Prostate gland (tissue), 2 donors: ENCODE measurements around the gene MLLT6. TPM values are rescaled to one million over a fixed set of nuclear protein-coding genes. Genes with fewer than 3 reads are reported as not detected.

ENCODE experiments used
- DNase-seq: peaks from one replicate; pipeline ENCODE4 v3.0.0-alpha.2; 2019; ENCODE audit warnings: low spot score
- H3K27ac ChIP-seq, 2 donors: fragments of 200-600 bp; sonication (generic); 2 replicates each; pipeline ENCODE4 v1.5.1; 2017 to 2019
- H3K27me3 ChIP-seq: fragments of 200-600 bp; sonication (generic); replicated peaks from 2 replicates; pipeline ENCODE4 v1.5.1; 2019; ENCODE audit not compliant: insufficient read depth
- H3K36me3 ChIP-seq, 2 donors: fragments of 200-600 bp; sonication (generic); 1 replicate in 1 of 2; 2 replicates in 1 of 2; pipeline versions ENCODE4 v1.5.1 to v1.8.1; 2017 to 2019
- H3K4me1 ChIP-seq: fragments of 200-600 bp; sonication (generic); replicated peaks from 2 replicates; pipeline ENCODE4 v1.5.1; 2019
- H3K4me3 ChIP-seq, 2 donors: fragments of 200-600 bp; sonication (generic); 2 replicates each; pipeline ENCODE4 v1.5.1; 2017 to 2019
- H3K9me3 ChIP-seq: fragments of 200-600 bp; sonication (generic); 2 replicates; pipeline ENCODE4 v1.5.1; 2017
- CTCF ChIP-seq, 4 experiments: fragments of 200-600 bp in 2 of 4; fragments of 450-650 bp in 2 of 4; sonication (generic) in 2 of 4; IDR thresholded peaks; 1 replicate in 3 of 4; 2 replicates in 1 of 4; pipeline ENCODE4 v1.5.1; 2016 to 2019; ENCODE audit warnings: antibody characterized with exemption in 4 of 4, mild to moderate bottlenecking in 2 of 4, moderate library complexity in 2 of 4
- POLR2A ChIP-seq: fragments of 450-650 bp; IDR thresholded peaks from one replicate; pipeline ENCODE4 v1.6.1; 2016; ENCODE audit warnings: antibody characterized with exemption, mild to moderate bottlenecking
- POLR2AphosphoS5 ChIP-seq: sonication (generic); formaldehyde crosslinking; IDR thresholded peaks from one replicate; pipeline ENCODE4 v1.6.1; 2017; ENCODE audit warnings: antibody characterized with exemption
- WGBS: methylation state at CpG from one replicate; pipeline ENCODE4 v1.1.5; 2018; 5-methylcytosine and 5-hydroxymethylcytosine counted together
- intact Hi-C: fragments of 100-400 bp; cut with DNase I; formaldehyde crosslinking; loops from one replicate; pipeline ENCODE4 v1.14.2; 2022
- total RNA-seq, 2 donors: library from RNA; depleted of rRNA; stranded (reverse); fragments of >200 nt; gene quantifications; one replicate each; pipeline ENCODE4 v1.1.0, GENCODE V29; 2016

MLLT6 gene
- total RNA-seq, 2 donors from 2014 or later: 69.1 to 142 TPM

GRCh38 chr17:38709104-38709820, 4.2 kb downstream of the MLLT6 start:
- intact Hi-C loops: no loop called here
- Histone ChIP-seq H3K36me3 (peaks cover 4 to 8% of the 10 kb centered on the region in 2 donors), H3K27me3 (no peaks in the 10 kb centered on the region), H3K4me1 (peaks cover 4% of the 10 kb centered on the region), H3K9me3 (no peaks in the 10 kb centered on the region), H3K4me3 (no peak overlapping the region), H3K27ac (no peak overlapping the region)
- 88% methylated on average over 18 of the region's 18 CpGs for WGBS
- no peak for TF ChIP-seq POLR2AphosphoS5
- TF ChIP-seq CTCF (IDR thresholded peaks at IDR 0.05): no peak
- no peak for TF ChIP-seq POLR2A
- no peak for DNase-seq

- Histone ChIP-seq H3K27ac (no peak overlapping the region), H3K27me3 (no peaks in the 10 kb centered on the region), H3K4me1 (peaks cover 4% of the 10 kb centered on the region), H3K36me3 (peaks cover 4 to 8% of the 10 kb centered on the region in 2 donors), H3K4me3 (no peak overlapping the region), H3K9me3 (no peaks in the 10 kb centered on the region)
- 69% methylated on average over 13 of the region's 13 CpGs for WGBS
- TF ChIP-seq POLR2A: no peak
- no peak for TF ChIP-seq CTCF (IDR thresholded peaks at IDR 0.05)
- TF ChIP-seq POLR2AphosphoS5: no peak
- no peak for DNase-seq
- intact Hi-C loops: no loop called here
These were observed 5.0 kb downstream of the MLLT6 start for GRCh38 chr17:38709864-38710603.

GRCh38 chr17:38710604-38710962, 5.5 kb downstream of the MLLT6 start:
- Histone ChIP-seq H3K9me3 (no peaks in the 10 kb centered on the region), H3K27me3 (no peaks in the 10 kb centered on the region), H3K36me3 (peaks cover 4 to 8% of the 10 kb centered on the region in 2 donors), H3K4me1 (peaks cover 4% of the 10 kb centered on the region), H3K27ac (no peak overlapping the region), H3K4me3 (no peak overlapping the region)
- intact Hi-C loops: no loop called here
- TF ChIP-seq POLR2A (no peak), CTCF (IDR thresholded peaks at IDR 0.05) (no peak), POLR2AphosphoS5 (no peak)
- WGBS: 91% methylated on average over 3 of the region's 3 CpGs
- no peak for DNase-seq

GRCh38 chr17:38710985-38711384, 5.9 kb downstream of the MLLT6 start:
- H3K27me3 ChIP-seq: no peaks in the 10 kb centered on the region
- intact Hi-C loops: no loop called here
- 82% methylated on average over 5 of the region's 5 CpGs for WGBS
- no peak overlapping the region for H3K4me3 ChIP-seq
- H3K4me1 ChIP-seq: peaks cover 4% of the 10 kb centered on the region
- peaks cover 4 to 8% of the 10 kb centered on the region in 2 donors for H3K36me3 ChIP-seq
- H3K27ac ChIP-seq: no peak overlapping the region
- no peak for TF ChIP-seq POLR2AphosphoS5
- no peak for TF ChIP-seq CTCF (IDR thresholded peaks at IDR 0.05)
- TF ChIP-seq POLR2A: no peak
- DNase-seq: no peak
- H3K9me3 ChIP-seq: no peaks in the 10 kb centered on the region
